ENCODE data around the gene KIF26A.

The KIF26A gene

GRCh38 chr14:104098272-104099095 lies 39.9 kb upstream of the KIF26A start:
- no peak for TF ChIP-seq CTCF (IDR thresholded peaks at IDR 0.05; ENCODE audit: low read length, missing control alignments)
- no peak for DNase-seq (ENCODE audit: low read depth)
- no peak overlapping the region for H3K4me3 ChIP-seq (replicated peaks; ENCODE audit: low read depth, low read length)

GRCh38 chr14:104099096-104100041 lies 39.0 kb upstream of the KIF26A start:
- no peak for TF ChIP-seq CTCF (IDR thresholded peaks at IDR 0.05; ENCODE audit: low read length, missing control alignments)
- no peak for DNase-seq (ENCODE audit: low read depth)

GRCh38 chr14:104100171-104101085 lies 38.0 kb upstream of the KIF26A start:
- H3K4me3 ChIP-seq (replicated peaks; ENCODE audit: low read depth, low read length), result no peak overlapping the region
- DNase-seq (ENCODE audit: low read depth), result no peak
- no peak for TF ChIP-seq CTCF (IDR thresholded peaks at IDR 0.05; ENCODE audit: low read length, missing control alignments)

More at GRCh38 chr14:104099096-104100041, 39.0 kb upstream of the KIF26A start:
- H3K4me3 ChIP-seq (replicated peaks; ENCODE audit: low read depth, low read length), result no peak overlapping the region

GRCh38 chr14:104101086-104101621 lies 37.2 kb upstream of the KIF26A start:
- H3K4me3 ChIP-seq (replicated peaks; ENCODE audit: low read depth, low read length), result no peak overlapping the region
- no peak for TF ChIP-seq CTCF (IDR thresholded peaks at IDR 0.05; ENCODE audit: low read length, missing control alignments)
- DNase-seq (ENCODE audit: low read depth), result no peak

- H3K4me3 ChIP-seq (replicated peaks; ENCODE audit: low read depth, low read length), result no peak overlapping the region
- DNase-seq (ENCODE audit: low read depth), result no peak
- no peak for TF ChIP-seq CTCF (IDR thresholded peaks at IDR 0.05; ENCODE audit: low read length, missing control alignments)
These were observed 36.6 kb upstream of the KIF26A start for GRCh38 chr14:104101651-104102281.

All from fibroblast of pulmonary artery (primary cell).